Stimulated activated naive CD4-positive, alpha-beta T cell (primary cell): ENCODE measurements around the gene CCL11.
"Not testable (repeated sequence)": the region's sequence is repeated elsewhere in the genome, so short reads cannot be mapped to it uniquely, and the experiment has no call there.

Experiments
- DNase-seq, 6 experiments: peaks; one replicate each; lab custom pipeline; 2025; lab: John Stamatoyannopoulos, UW

Gene CCL11

GRCh38 chr17:34307110-34307509 is 21.6 kb downstream of the CCL11 start:
- no peak for DNase-seq

- no peak for DNase-seq
These were observed 22.8 kb downstream of the CCL11 start for GRCh38 chr17:34308371-34308770.

- no peak for DNase-seq
These were observed 25.7 kb downstream of the CCL11 start for GRCh38 chr17:34311291-34311690.

- DNase-seq, result no peak
These were observed 26.5 kb downstream of the CCL11 start for GRCh38 chr17:34312080-34312479.

GRCh38 chr17:34313164-34313563 is 27.6 kb downstream of the CCL11 start:
- DNase-seq, result no peak

GRCh38 chr17:34314279-34314678 is 28.7 kb downstream of the CCL11 start:
- no peak for DNase-seq

- no peak for DNase-seq
These were observed 32.9 kb downstream of the CCL11 start for GRCh38 chr17:34318474-34318873.

GRCh38 chr17:34319039-34319483 is 33.5 kb downstream of the CCL11 start, which contains the start of gene CCL8:
Gene CCL8 (plus strand): TSS chr17:34319435. CDS start chr17:34319502, 67 bp downstream.
- DNase-seq, result no peak

- no peak for DNase-seq
These were observed 36.4 kb downstream of the CCL11 start for GRCh38 chr17:34321964-34322363.

GRCh38 chr17:34327580-34327979 is 42.0 kb downstream of the CCL11 start:
- not testable (repeated sequence) for DNase-seq

GRCh38 chr17:34337701-34338100 is 52.2 kb downstream of the CCL11 start:
- DNase-seq, result no peak
